ENCODE results near the gene PACSIN1. TPM values are rescaled to one million over a fixed set of nuclear protein-coding genes. Genes with fewer than 3 reads are reported as not detected.

The PACSIN1 gene
- total and polyA plus RNA-seq, 10 of the 15 experiments (the other 5 are each of a cell fraction or from before 2014, with no cell fraction given), result 0.50 to 9.4 (median 2.8) TPM

GRCh38 chr6:34560366-34561226 is 94.7 kb downstream of the PACSIN1 start:
- FAIRE-seq (no peak), DNase-seq (ENCODE audit: low read depth, low spot score) (no peak), ATAC-seq (no peak)
- POLR2A ChIA-PET, result no interaction called here
- H3K36me3 ChIP-seq (ENCODE audit: control insufficient read depth in 2 of 2, insufficient read depth in 2 of 2, low read length in 1 of 2), result no peaks in the 10 kb centered on the region
- in situ Hi-C loops (cut with MboI), result no loop called here
- no peaks in the 10 kb centered on the region for H3K79me2 ChIP-seq (ENCODE audit: control insufficient read depth, insufficient read depth, low read length)
- no peak overlapping the region for H3K27ac ChIP-seq (ENCODE audit: control insufficient read depth, insufficient read depth)
- intact Hi-C loops (cut with micrococcal nuclease; ENCODE audit: unreplicated experiment), result no loop called here
- H3K4me3 ChIP-seq, result no peak overlapping the region
- no TSS peak for BruUV-seq (replicated peaks)
- WGBS (ENCODE audit: insufficient coverage, insufficient replicate concordance, low lambda C conversion rate, missing lambda C conversion rate), result 65% methylated on average over 20 of the region's 20 CpGs
- no peaks in the 10 kb centered on the region; a peak in 1 of 4 replicates for H3K27me3 ChIP-seq (replicated peaks in 1 of 2; ENCODE audit: control insufficient read depth in 2 of 2, insufficient read depth in 2 of 2, low read length in 1 of 2)
- H4K20me1 ChIP-seq (ENCODE audit: control insufficient read depth, insufficient read depth), result no peaks in the 10 kb centered on the region
- H3K9ac ChIP-seq (ENCODE audit: control insufficient read depth, insufficient read depth, low read length), result no peak overlapping the region
- no peaks in the 10 kb centered on the region for H3K9me3 ChIP-seq (replicated peaks; ENCODE audit: control insufficient read depth, insufficient read depth, low read length)
- no peak overlapping the region for H3K4me2 ChIP-seq (ENCODE audit: control insufficient read depth, insufficient read depth)
- H3K4me1 ChIP-seq (ENCODE audit: control insufficient read depth, insufficient read depth, low read length), result no peaks in the 10 kb centered on the region
- CTCF ChIA-PET, result no interaction called here
- 0 out of 2 replicates have a peak, but pooled peaks have one; percentile 3 for TF ChIP-seq RAD21 (IDR thresholded peaks at IDR 0.05; ENCODE audit: insufficient read depth, low read depth, low read length)
- TF ChIP-seq MYB (IDR thresholded peaks at IDR 0.05; ENCODE audit: borderline replicate concordance, low read depth, low read length), result no peak
- no peak for TF ChIP-seq E2F8 (IDR thresholded peaks at IDR 0.05; ENCODE audit: low read depth, partially characterized antibody)
- no peak for TF ChIP-seq IKZF1 (conservative IDR thresholded peaks at IDR 0.05)
- TF ChIP-seq FOS (IDR thresholded peaks at IDR 0.05; ENCODE audit: borderline replicate concordance, extremely low read depth, insufficient read length), result no peak
- TF ChIP-seq NR2C2 (IDR thresholded peaks at IDR 0.05; ENCODE audit: borderline replicate concordance, control insufficient read depth, insufficient read length, low read depth), result no peak
- SMC1A ChIA-PET (ENCODE audit: uncharacterized antibody, unreplicated experiment), result no interaction called here
- RAD21 ChIA-PET (ENCODE audit: unreplicated experiment), result no interaction called here
- no peak overlapping the region for H2AFZ ChIP-seq (ENCODE audit: control insufficient read depth, low read depth, low read length)

All from GM12878 (cell line).